HEK293T (cell line): ENCODE results near the gene MGMT.

Experiments used
- ARNT ChIP-seq: fragments of 450-650 bp; IDR thresholded peaks from 2 replicates; pipeline ENCODE4 v1.6.1; 2017; ENCODE audit warnings: mild to moderate bottlenecking
- BHLHE40 ChIP-seq: fragments of 450-650 bp; IDR thresholded peaks from 2 replicates; pipeline ENCODE4 v1.6.1; 2016; ENCODE audit warnings: mild to moderate bottlenecking, moderate library complexity, borderline replicate concordance
- CTBP1 ChIP-seq: fragments of 450-650 bp; IDR thresholded peaks from 2 replicates; pipeline ENCODE4 v1.6.1; 2016; ENCODE audit warnings: borderline replicate concordance
- ELF4 ChIP-seq: fragments of 450-650 bp; IDR thresholded peaks from 2 replicates; pipeline ENCODE4 v1.6.1; 2017; ENCODE audit warnings: antibody characterized with exemption
- FOXA1 ChIP-seq: fragments of 450-650 bp; IDR thresholded peaks from 2 replicates; pipeline ENCODE4 v1.6.1; 2016; ENCODE audit warnings: mild to moderate bottlenecking
- FOXK2 ChIP-seq: fragments of 450-650 bp; IDR thresholded peaks from 2 replicates; pipeline ENCODE4 v1.6.1; 2016; ENCODE audit warnings: mild to moderate bottlenecking
- FOXM1 ChIP-seq: fragments of 450-650 bp; IDR thresholded peaks from 2 replicates; pipeline ENCODE4 v1.6.1; 2017; ENCODE audit warnings: mild to moderate bottlenecking, borderline replicate concordance
- LEF1 ChIP-seq: fragments of 450-650 bp; IDR thresholded peaks from 2 replicates; pipeline ENCODE4 v1.6.1; 2017; ENCODE audit warnings: mild to moderate bottlenecking, borderline replicate concordance
- NFRKB ChIP-seq: fragments of 450-650 bp; IDR thresholded peaks from 2 replicates; pipeline ENCODE4 v1.6.1; 2016; ENCODE audit warnings: mild to moderate bottlenecking, moderate library complexity
- SP1 ChIP-seq: fragments of 450-650 bp; IDR thresholded peaks from 2 replicates; pipeline ENCODE4 v1.6.1; 2017
- SUZ12 ChIP-seq: fragments of 450-650 bp; IDR thresholded peaks from 2 replicates; pipeline ENCODE4 v1.6.1; 2016; ENCODE audit warnings: mild to moderate bottlenecking
- TARDBP ChIP-seq: fragments of 450-650 bp; IDR thresholded peaks from 2 replicates; pipeline ENCODE4 v1.6.1; 2016
- ZNF384 ChIP-seq: fragments of 450-650 bp; IDR thresholded peaks from 2 replicates; pipeline ENCODE4 v1.6.1; 2016
- TF ChIP-seq, protein P1 (sequence below): fragments of 450-650 bp; IDR thresholded peaks from 2 replicates; pipeline ENCODE4 v1.6.1; 2016

DNA sequence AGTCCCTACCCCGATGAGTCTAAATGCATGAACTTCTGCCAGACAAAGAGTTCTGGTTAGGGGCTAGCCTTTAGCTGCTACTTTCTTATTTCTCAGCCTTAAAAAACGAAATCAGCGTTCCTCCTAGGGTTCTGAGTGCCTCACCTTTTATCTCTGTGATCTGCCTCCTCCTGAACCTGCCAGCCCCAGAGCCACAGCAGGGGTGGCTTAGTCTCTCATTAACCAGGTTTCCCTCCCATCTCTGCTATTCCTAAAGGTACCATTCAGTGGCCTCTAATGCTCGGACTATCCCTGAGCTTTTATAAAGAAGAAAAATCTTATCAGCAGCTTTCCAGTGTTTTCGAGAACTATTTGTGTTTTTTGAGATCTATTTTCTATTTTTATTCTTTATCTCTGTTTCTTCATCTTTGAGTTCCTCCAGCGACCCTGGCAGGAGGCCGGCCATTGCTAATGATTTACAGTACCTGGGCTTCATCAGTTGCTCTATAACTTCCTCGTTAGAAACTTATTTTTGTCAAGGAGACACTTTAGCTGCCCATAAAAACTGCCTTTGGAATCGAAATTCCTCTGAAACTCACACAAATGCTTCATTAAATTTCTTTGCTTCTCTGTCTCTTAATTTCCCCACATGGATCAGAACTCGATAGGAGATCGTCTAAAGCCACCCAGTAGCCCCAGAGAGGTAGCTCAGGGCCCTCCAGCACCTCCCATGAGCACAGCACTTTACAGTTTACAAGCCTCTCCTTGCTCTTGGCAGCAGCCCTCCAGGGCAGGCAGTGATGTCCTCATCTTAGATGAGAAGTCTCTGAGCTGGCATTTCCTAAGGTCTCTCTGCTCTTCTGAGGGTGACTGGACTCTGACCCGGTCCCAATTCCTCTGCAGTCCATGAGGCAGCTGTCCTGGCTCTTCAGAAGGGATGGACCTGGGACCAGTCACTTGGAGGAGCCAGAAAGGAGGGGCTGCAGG is 347.9 kb downstream of the MGMT start:
- no peak for TF ChIP-seq FOXM1
- TF ChIP-seq BHLHE40 = no peak
- no peak for TF ChIP-seq FOXK2
- TF ChIP-seq ELF4 = no peak
- TF ChIP-seq TARDBP = no peak
- TF ChIP-seq, protein P1, sequence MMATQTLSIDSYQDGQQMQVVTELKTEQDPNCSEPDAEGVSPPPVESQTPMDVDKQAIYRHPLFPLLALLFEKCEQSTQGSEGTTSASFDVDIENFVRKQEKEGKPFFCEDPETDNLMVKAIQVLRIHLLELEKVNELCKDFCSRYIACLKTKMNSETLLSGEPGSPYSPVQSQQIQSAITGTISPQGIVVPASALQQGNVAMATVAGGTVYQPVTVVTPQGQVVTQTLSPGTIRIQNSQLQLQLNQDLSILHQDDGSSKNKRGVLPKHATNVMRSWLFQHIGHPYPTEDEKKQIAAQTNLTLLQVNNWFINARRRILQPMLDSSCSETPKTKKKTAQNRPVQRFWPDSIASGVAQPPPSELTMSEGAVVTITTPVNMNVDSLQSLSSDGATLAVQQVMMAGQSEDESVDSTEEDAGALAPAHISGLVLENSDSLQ = no peak
- TF ChIP-seq ZNF384 = no peak
- no peak for TF ChIP-seq CTBP1
- no peak for TF ChIP-seq SP1
- no peak for TF ChIP-seq ARNT
- no peak for TF ChIP-seq SUZ12
- no peak for TF ChIP-seq FOXA1
- TF ChIP-seq LEF1 = no peak
- TF ChIP-seq NFRKB = no peak
